M059J (cell line): ENCODE measurements around the gene SLX9. TPM values are rescaled to one million over a fixed set of nuclear protein-coding genes. Genes with fewer than 3 reads are reported as not detected.
A peak's percentile ranks its signal among the peaks of the same experiment; 100 is the strongest.

Source experiments
- DNase-seq: peaks from one replicate; pipeline ENCODE4 v3.0.0-alpha.2; 2012; ENCODE audit warnings: low read depth
- total RNA-seq: library from RNA; depleted of rRNA; stranded (reverse); fragments of >200 nt; shearing (Covaris generic); gene quantifications from 2 replicates; pipeline ENCODE4 v1.2.3, GENCODE V29; 2014

SLX9 gene
- total RNA-seq, 1 experiment from 2014 or later: 23.4 TPM

DNA sequence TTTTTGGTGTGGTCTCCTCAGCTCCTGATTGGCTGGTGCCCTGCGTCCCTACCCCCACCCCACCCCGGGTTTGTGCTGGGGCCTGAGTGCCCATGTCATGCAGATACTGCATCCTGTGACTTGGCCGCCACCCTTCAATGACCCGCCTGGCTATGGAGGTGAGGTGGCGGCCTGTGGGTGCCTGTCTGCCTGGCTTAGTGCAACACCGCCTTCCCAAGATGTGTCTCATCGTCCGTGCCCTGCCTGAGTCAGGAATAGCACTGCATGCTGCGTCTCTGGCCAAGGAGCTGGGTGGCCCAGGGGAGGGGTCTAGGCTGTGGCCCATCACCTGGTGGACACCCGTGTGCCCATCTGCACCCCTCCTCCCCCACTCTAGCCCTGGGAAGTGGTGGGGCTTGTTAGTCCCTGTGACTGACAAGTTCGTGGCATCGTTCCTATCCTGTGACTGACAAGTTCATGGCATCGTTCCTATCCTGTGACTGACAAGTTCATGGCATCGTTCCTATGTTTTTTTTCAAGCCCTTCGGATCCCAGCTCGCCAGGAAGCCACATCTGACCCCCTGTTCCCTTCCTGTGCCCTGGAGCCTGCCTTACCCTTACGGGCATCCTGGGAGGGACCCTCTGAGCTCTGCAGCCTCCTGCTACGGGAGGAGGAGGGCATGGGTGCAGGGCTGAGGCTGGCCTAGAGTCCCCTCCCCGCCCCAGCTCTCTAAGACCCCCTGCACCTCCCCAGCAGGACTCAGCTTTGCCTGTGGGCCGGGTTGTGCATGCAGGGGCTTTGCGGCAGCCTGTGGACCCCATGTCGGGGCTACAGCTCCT lies 7.5 kb downstream of the SLX9 start:
- no peak for DNase-seq

DNA sequence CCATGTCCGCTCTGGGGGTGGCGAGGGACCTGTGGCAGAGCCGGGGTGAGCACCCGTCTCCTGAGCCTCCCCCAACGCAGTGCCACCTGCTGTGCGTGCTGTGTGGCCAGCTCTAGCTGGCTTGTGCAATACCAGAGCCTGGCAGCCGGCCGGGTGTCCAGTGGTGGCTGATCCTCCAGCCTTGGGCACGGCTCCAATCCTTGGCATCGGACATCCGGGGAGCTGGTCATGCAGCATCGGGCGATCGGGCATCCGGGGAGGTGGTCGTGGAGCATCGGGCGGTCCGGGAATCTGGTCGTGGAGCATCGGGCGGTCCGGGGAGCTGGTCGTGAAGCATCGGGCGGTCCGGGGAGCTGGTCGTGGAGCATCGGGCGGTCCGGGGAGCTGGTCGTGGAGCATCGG lies 8.1 kb downstream of the SLX9 start:
- DNase-seq: no peak

DNA sequence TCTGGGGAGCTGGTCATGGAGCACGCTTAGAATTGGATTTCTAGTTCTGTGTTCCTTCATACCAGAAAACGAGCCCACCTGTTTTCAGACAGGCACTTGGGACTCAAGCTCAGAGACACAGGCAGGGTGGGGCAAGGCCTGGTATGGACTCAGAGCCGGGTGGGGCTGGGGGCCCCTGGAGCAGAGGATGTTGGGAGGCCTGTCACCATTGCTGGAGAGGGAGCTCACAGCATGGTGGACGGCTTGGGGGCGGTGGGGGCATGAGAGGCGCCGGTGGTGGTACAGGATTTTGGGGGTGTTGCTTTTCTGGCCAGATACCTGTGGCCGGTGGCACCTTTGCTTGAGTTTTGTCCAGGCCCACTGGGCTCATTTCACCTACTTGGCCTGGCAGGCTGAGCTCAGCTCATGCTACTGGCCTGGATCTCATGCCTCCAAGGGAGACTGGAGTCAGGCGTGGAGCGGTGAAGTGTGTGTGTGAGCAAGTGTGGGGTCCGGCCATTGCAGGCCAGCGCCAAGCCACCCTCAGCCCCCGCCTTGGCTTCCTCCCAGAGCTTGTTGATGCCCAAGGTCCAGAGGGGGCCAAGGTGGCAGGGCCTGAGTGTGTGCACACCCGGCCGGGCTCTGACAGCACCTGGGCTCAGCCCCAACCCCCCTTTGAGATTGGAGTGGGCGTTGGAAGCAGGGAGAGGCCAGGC lies 8.7 kb downstream of the SLX9 start:
- DNase-seq: no peak

DNA sequence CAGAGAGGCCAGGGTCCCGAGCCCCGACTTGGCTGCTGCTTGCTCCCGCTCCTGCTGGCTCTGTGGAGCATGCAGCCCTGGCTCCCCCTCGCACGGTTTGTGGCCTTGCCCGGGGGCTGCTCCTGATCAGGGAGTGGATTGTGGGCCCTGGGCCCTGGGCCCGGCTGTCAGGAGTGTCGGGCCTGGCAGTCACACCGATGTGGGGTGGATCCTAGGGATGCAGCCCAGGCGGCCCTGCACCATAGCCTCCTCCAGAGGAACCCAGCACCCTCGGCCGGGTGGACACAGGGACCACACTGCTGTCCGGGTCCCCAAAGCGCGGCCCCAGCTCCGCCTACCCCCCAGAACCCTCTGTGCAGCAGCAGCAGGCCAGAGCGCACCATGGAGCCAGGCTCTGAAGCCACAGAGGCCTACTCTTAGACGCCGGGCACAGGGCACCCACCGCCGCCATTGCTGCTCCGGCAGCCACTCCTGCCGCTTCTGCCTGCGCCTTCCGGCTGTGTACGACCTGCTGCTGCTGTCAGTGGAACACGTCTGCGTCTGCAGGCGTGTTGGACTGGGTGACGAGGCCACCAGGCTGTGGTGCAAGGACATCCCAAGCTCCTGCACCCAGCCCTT lies 9.4 kb downstream of the SLX9 start:
- no peak for DNase-seq

GRCh38 chr21:44949779-44950198 lies 10.0 kb downstream of the SLX9 start:
- peak; percentile 72 for DNase-seq

GRCh38 chr21:44950351-44950750 lies 10.5 kb downstream of the SLX9 start:
- no peak for DNase-seq

DNA sequence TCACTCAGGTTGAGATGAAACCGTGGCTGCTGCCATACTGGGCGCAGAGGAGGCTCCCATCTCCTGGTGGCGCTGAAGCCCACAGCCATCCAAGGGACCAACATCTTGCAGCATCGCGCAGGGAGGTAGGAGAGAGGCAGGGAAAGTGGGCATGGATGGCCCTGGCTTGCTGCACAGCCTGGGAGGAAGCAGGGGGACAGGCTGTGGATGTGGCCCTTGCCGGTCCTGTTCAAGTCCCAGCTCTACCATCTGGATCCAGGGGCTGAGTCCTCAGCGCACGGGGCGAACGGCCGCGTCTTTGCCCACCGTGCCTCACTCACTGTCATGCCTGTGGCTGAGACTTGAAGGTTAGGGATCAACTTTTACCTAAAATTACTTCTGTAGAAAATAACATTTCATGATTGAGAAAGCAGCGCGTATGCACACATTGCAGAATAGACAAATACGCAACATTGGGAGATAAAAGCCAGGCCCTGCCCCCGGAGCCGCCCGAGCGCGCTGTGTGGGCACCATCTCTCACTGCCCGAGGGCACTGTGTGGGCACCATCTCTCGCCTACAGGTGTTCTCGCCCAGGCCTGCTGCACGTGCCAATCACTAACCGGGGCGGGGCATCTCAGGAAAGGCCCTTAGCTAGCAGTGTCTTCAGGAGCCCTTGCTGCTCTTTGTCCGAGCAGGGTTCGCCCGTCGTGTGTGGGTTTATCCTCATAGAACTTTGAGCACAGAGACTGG lies 11.5 kb downstream of the SLX9 start:
- no peak for DNase-seq

GRCh38 chr21:44952116-44952928 lies 12.5 kb downstream of the SLX9 start:
- no peak for DNase-seq

DNA sequence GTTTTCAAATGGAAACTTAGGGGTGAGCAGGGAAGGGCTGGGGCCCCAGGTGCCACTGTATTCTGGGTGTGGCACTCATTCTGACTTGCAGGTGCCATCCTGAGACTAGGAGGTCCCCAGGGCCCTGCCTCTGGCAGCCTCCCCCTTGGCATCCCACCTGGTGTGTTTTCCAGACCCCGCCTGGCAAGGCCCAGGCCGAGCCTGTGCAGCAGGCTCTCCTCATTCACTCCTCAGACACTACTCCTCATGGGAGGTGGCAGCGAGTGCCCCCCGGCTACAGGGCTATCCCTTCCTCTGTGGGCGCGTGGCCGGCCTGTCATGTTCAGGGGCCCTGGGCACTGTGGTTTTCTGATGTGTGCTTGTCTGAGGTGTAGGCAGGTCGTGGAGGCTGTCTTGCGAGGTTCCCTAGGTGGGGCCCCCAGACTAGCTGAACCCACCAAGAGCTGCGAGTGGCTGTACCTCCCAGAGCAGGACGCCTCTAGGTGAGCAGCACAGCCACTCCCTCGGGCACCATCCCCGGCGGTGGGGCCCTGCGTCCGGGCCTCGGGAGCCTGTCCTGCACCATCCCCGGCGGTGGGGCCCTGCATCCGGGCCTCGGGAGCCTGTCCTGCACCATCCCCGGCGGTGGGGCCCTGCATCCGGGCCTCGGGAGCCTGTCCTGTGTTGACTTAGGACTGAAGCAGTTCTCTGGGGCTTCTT lies 13.2 kb downstream of the SLX9 start:
- no peak for DNase-seq

DNA sequence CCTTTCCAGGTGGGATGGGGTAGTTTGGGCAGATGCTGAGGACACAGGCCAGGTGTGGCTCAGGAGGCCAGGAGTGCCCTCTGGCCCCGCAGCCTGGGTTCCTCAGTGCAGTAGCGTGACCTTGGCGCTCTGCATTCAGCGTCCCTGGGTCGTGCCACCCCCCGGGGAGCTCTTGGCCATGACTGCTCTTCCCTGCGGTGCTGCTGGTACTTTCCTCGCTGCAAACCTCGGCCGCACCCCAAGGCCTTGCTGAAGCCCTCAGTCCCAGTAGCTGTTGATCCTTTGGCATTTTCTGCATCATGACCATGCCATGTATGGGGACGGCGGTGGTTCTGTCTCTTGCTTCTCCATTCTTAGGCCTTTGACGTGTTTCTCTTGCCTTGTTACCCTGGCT lies 13.8 kb downstream of the SLX9 start:
- no peak for DNase-seq

- no peak for DNase-seq
Observed at GRCh38 chr21:44954281-44954771, 14.5 kb downstream of the SLX9 start.

- DNase-seq: no peak
Observed at GRCh38 chr21:44955141-44955797, 15.4 kb downstream of the SLX9 start.

DNA sequence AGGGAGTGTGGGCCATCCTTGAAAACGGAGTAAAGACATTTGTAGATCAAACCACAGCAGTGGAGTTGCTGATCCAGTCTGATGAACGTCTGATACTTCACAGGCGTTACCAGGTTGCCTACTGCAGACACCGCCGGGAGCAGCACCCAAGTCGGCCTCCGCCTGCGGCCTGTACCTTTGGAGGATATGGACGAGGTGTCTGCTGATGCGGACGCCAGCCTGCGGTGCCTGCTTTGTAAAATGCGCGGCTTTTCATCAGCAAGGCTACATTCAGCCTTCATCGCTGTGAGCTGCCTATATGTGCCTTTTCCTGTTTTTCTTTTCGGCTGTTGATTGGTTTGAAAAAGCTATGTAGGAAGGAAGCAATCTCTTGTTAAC lies 16.0 kb downstream of the SLX9 start:
- DNase-seq: no peak

- DNase-seq: no peak
Observed at GRCh38 chr21:44956356-44957046, 16.7 kb downstream of the SLX9 start.

DNA sequence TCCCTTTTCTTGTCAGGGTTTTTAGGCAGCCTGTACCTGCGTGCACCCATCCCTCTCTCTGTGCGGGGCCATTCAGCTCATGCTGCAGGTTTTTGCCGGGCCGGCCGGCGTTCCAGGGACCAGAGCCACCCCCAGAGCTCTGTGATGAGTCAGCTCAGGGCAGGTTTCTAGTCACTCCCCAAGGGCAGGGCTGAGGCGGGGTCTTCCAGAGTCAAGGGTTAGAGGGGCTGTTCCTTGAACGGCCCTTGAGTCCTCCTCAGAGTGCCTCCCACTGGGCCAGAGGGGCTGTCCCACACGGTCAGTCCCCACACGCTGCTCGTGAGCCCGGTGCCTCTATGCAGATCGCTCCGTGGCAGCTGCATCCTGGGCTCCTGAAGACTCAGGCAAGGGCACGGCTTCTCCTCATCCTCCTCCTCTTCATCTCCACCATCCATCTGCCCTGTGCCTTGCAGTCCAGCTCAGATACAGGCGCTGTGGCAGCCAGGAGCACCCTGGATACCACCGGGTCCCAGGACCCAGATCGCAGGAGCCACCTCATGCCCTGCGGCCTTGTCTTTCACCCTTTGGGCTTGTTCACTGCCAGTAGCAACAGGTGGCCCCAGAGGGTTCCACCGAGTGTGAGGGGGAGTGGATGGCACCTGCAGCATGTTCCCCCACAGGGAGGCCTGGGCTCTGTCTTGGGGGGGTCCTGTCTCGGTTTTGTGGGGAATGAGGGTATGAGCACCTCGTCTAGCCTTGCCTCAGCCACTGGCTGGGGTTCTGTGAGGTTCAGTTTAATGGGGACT lies 17.4 kb downstream of the SLX9 start:
- no peak for DNase-seq

GRCh38 chr21:44957901-44958451 lies 18.1 kb downstream of the SLX9 start:
- no peak for DNase-seq

DNA sequence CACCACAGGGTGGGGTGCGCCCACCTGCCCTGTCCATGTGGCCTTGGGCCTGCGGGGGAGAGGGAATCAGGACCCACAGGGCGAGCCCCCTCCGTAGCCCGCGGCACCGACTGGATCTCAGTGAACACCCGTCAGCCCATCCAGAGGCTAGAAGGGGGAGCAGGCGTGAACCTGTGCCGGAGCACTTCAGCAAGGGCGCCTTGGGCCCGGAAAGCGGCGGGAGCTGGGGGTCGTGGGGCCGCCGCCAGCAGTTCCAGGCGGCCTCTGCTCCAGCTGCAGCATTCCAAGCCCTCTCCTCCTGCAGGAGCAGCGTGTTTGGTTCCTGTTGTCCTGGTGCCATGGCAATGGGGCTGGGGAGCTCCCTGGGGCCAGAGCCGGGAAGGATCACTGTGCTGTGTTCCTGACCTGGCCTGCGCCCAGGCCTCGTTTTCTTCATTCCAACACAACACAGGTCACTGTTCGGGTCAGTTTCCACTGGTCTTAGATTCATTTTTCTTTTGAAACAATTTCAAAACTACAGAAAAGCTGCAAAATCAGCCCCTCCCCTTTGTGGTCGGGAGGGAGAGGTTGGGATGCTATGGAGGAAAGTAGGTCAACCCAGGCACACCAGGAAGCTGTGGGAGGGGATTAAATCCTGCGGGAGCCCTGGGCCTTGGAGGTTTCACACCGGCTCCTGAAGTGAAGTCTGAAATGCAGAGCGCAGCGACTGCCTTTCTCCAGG lies 18.8 kb downstream of the SLX9 start:
- peak; percentile 61 for DNase-seq
